HG03025 (cell line): ENCODE data around the gene TMEM237.

ENCODE experiments used
- ATAC-seq: cut with Tn5 transposase; IDR thresholded peaks from one replicate; pipeline ENCODE4 v1.9.1; 2021; ENCODE audit warnings: mild to moderate bottlenecking, moderate library complexity; ENCODE audit not compliant: unreplicated experiment, low FRiP score

The TMEM237 gene

DNA sequence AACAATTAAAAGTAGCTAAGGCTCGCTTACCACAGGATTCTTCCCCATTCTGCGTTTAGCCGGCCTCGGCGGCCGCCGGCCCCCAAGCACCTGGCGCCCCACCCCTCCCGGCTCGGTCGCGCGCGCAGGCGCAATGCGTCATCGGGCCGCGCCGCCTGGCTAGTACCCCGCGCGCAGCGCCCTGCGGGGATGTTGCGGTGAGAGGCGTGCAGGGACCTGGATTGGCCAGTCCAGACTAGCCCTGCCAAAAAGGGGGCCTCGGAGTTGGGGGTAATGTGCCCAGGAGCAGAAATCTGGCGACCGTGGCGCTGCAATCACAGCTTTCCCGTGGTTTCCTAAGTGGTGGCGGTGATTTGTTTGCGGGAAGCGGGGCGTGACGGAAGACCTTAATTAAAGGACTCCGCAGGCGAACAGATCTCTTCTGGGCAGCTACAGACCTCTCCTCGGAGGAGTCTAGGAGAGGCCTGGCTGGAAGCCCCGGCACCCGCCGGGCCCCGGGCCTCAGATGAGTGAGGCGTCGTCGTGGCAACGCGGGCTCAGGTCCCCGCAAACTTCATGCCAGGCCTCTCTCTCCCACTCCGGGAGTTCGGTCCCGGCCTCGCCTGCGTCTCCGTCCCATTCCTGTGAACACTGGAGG, 606 bp downstream of the TMEM237 start:
- peak; percentile 77 for ATAC-seq

GRCh38 chr2:201642086-201642578, 1.2 kb downstream of the TMEM237 start:
- ATAC-seq: peak; percentile 51

DNA sequence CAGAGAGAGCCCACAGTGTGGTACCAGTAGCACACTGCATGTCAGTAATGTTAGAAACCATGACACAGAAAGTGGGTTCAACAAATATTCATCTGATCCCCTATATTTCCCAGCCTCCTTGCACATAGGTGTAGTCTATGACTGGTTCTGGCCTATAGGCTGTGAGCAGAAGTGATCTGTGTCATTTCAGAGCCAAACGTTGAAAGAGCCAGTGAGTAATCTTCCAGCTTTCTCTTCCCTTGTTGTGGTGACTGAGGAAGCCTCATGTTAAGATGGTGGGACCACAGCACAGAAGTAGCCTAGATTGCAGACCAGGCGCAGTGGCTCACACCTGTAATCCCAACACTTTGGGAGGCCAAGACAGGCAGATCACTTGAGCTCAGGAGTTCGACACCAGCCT, 4.1 kb downstream of the TMEM237 start:
- no peak for ATAC-seq

- ATAC-seq: no peak
Measured at GRCh38 chr2:201638326-201638725, 5.0 kb downstream of the TMEM237 start.

- no peak for ATAC-seq
Measured at GRCh38 chr2:201633661-201634249, 9.5 kb downstream of the TMEM237 start.

- ATAC-seq: no peak
Measured at GRCh38 chr2:201631041-201631440, 12.3 kb downstream of the TMEM237 start.

DNA sequence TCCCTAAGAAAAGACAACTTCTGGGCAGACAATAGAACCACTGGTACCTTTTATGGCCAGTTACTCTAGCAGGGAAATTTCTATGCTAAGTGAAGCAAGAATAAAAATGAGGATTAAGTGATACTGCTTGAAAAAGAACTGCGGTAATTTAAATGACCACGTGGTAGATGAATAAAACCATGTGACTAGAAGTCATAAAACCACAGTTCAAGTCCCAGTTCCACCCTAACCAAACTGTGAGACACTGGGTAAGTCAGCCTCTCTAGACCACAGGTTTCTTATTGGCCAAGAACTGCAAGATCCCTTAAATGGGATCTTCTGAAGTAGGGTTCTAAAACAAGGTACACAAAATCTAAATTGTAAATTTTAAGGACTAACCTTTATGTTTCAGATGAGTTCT, 12.7 kb downstream of the TMEM237 start:
- ATAC-seq: no peak

DNA sequence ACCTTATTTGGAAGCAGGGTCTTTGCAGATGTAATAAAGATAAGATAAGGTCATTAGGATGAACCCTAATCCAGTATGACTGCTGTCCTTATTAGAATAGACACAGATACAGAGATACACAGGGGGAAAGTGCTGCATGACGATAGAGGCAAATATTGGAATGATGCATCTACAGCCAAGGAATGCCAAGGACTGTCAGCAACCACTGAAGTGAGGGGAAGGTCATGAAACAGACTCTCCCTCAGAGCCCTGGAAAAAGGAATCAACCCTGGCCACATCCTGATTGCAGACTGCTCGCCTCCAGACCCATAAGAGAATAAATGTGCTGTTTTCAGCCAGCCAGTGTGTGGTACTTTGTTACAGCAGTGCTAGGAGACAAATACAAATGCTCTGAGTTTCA, 14.8 kb downstream of the TMEM237 start:
- no peak for ATAC-seq

- no peak for ATAC-seq
Measured at GRCh38 chr2:201622306-201622970, 20.9 kb downstream of the TMEM237 start.

GRCh38 chr2:201621293-201621999, 21.9 kb downstream of the TMEM237 start:
- no peak for ATAC-seq

- ATAC-seq: no peak
Measured at GRCh38 chr2:201618744-201619662, 24.3 kb downstream of the TMEM237 start.

- no peak for ATAC-seq
Measured at GRCh38 chr2:201608021-201608420, 35.3 kb downstream of the TMEM237 start.

GRCh38 chr2:201607568-201607967, 35.7 kb downstream of the TMEM237 start:
- ATAC-seq: no peak

GRCh38 chr2:201600906-201601305, 42.4 kb downstream of the TMEM237 start:
- no peak for ATAC-seq

DNA sequence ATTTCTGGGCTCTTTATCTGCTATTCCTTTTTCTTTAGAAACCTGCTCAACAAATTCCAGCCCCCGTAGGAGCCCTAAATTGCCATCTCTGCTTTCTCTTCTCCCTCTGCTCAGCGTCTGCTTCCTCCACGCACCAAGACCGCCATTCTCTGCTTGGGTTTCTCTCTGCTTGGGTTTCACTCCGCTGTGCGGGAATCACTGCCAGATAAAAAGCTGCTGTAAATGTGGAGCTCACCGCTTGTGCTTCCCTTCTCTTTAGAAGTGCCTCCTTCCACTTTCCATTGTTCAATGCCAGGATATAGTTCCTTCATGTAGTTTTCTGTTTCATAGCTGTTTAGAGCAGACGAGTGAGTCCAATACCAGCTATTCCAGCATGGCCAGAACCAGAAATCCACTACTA, 45.9 kb downstream of the TMEM237 start:
- ATAC-seq: no peak

GRCh38 chr2:201580486-201580885, 62.8 kb downstream of the TMEM237 start:
- ATAC-seq: no peak

DNA sequence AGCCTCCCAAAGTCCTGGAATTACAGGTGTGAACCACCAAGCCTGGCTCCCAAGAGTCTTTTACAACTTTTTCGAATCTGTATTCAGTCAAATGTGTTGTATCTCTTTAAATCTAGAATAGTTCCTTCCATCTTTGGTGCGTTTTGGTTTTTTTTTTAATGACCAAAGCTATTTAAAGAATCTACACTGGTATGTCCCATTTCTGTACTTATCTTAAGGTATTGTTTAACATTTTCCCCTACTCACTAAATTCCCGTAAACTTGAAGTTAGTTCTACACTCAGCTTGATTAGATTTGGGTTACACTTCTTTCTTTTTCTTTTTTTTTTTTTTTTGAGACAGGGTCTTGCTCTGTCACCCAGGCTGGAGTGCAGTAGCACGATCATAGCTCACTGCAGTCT, 63.8 kb downstream of the TMEM237 start:
- ATAC-seq: no peak

DNA sequence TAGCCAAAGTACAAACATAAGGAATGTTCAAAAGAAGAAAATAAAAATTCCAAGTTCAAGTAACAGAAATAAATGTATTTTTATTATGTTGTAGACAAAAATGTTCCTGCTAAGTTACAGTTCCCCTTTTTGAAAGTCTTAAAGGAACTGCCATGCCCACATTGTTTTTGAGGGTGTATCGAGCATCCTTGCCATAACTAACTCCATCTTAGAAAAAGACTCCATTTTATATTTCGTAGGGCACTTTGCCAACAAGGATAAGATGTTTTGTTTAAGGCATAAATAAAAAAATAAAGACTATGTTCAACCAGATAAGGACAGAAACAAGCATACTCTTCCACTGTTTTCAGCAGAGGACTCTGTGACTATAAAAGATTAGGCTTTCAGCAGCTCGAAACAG, 67.3 kb downstream of the TMEM237 start:
- ATAC-seq: no peak

DNA sequence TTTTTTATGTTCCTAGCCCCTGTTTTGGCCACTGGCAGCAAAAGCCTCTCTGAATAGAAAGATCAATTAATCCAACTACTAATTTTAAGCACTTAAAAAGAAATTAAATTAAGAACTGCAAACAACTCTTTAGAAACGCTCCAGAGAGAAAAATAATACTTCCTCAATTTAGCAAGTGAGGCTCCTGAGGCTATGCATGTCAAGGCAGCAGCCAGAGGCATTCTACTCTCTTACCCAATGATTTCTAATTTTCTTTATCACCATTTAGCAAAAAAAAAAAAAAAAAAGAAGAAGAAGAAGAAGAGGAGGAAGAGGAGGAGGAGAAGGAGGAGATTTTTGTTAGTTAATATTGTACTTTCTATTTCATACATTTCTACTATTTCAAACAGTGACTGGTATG, 68.5 kb downstream of the TMEM237 start:
- no peak for ATAC-seq

- no peak for ATAC-seq
Measured at GRCh38 chr2:201572846-201573508, 70.3 kb downstream of the TMEM237 start.
